Subcutaneous adipose tissue (tissue), 4 donors: ENCODE results near the gene NAALADL2. TPM values are rescaled to one million over a fixed set of nuclear protein-coding genes. Genes with fewer than 3 reads are reported as not detected.

Experiments
- CTCF ChIP-seq: fragments of 450-650 bp; IDR thresholded peaks from one replicate; pipeline ENCODE4 v1.5.1; 2016; ENCODE audit warnings: low read depth, mild to moderate bottlenecking, control low read depth, antibody characterized with exemption, moderate library complexity
- total RNA-seq, 4 donors: library from RNA; depleted of rRNA; stranded (reverse); fragments of >200 nt; gene quantifications; one replicate each; pipeline ENCODE4 v1.1.0, GENCODE V29; 2016

The NAALADL2 gene
- total RNA-seq, 4 donors from 2014 or later, result 9.4 to 18.1 (median 11.8) TPM

- TF ChIP-seq CTCF, result no peak
These were observed 662.3 kb downstream of the NAALADL2 start for GRCh38 chr3:175521406-175521805.

GRCh38 chr3:175526191-175526590, 667.1 kb downstream of the NAALADL2 start:
- TF ChIP-seq CTCF, result no peak

GRCh38 chr3:175526609-175527280, 667.6 kb downstream of the NAALADL2 start:
- no peak for TF ChIP-seq CTCF

GRCh38 chr3:175535351-175535750, 676.2 kb downstream of the NAALADL2 start:
- no peak for TF ChIP-seq CTCF

- no peak for TF ChIP-seq CTCF
These were observed 687.0 kb downstream of the NAALADL2 start for GRCh38 chr3:175546115-175546514.

GRCh38 chr3:175552929-175553328, 693.8 kb downstream of the NAALADL2 start:
- no peak for TF ChIP-seq CTCF

GRCh38 chr3:175554801-175555200, 695.7 kb downstream of the NAALADL2 start:
- no peak for TF ChIP-seq CTCF
